Left lung (tissue), 10 donors: ENCODE data around the gene SCN3A. TPM values are rescaled to one million over a fixed set of nuclear protein-coding genes. Genes with fewer than 3 reads are reported as not detected.

Experiments
- ATAC-seq: fragments of 200-7000 bp; cut with Tn5 transposase; one replicate; pipeline ENCODE4 v1.9.1; 2020; ENCODE audit warnings: moderate library complexity
- DNase-seq, 4 donors: peaks; one replicate each; pipeline ENCODE4 v3.0.0-alpha.2; 2013 to 2020
- H3K27ac ChIP-seq, 2 donors: fragments of 200-600 bp; sonication (generic) in 1 of 2; one replicate each; pipeline versions ENCODE4 v1.5.0 to v1.8.0; 2020 to 2021
- H3K27me3 ChIP-seq, 2 donors: fragments of 200-600 bp; sonication (generic) in 1 of 2; one replicate each; pipeline versions ENCODE4 v1.5.0 to v1.8.0; 2020 to 2021
- H3K36me3 ChIP-seq, 2 donors: fragments of 200-600 bp; sonication (generic) in 1 of 2; one replicate each; pipeline versions ENCODE4 v1.5.0 to v1.8.0; 2020 to 2021
- H3K4me1 ChIP-seq, 2 donors: fragments of 200-600 bp; one replicate each; pipeline ENCODE4 v1.8.0; 2021
- H3K4me3 ChIP-seq, 2 donors: fragments of 200-600 bp; sonication (generic) in 1 of 2; one replicate each; pipeline versions ENCODE4 v1.5.0 to v1.8.0; 2020 to 2021; ENCODE audit warnings: mild to moderate bottlenecking in 1 of 2
- H3K9me3 ChIP-seq, 2 donors: fragments of 200-600 bp; sonication (generic) in 1 of 2; one replicate each; pipeline versions ENCODE4 v1.5.0 to v1.8.0; 2020 to 2021
- CTCF ChIP-seq, 2 donors: fragments of 200-600 bp; sonication (generic) in 1 of 2; IDR thresholded peaks; one replicate each; pipeline versions ENCODE4 v1.5.0 to v1.8.0; 2021; ENCODE audit warnings: antibody characterized with exemption in 2 of 2
- intact Hi-C, 2 donors: fragments of 100-400 bp; cut with DNase I; formaldehyde crosslinking; loops; one replicate each; pipeline versions ENCODE4 v1.11.2 to v1.14.2; 2022
- polyA plus RNA-seq, 6 donors: library from polyadenylated mRNA; unstranded; fragments of 120-200 nt; gene quantifications; one replicate each; pipeline ENCODE4 v1.2.1, GENCODE V29; 2013; ENCODE audit not compliant: insufficient read length in 6 of 6
- total RNA-seq, 2 donors: library from RNA; stranded (reverse); fragmentation: NEBNext Ultra II Directional; extraction: Animal tissue kit (Norgen Biotek cat#: 25700); gene quantifications; one replicate each; pipeline ENCODE4 v1.2.1, GENCODE V29; 2021
- donor health status: DM: no; HTN: yes; CAD: no.
- donor health status: DM: no; HTN: no; CAD: no.

The SCN3A gene
- total and polyA plus RNA-seq, 8 donors, result 0.35 to 1.6 (median 0.95) TPM

DNA sequence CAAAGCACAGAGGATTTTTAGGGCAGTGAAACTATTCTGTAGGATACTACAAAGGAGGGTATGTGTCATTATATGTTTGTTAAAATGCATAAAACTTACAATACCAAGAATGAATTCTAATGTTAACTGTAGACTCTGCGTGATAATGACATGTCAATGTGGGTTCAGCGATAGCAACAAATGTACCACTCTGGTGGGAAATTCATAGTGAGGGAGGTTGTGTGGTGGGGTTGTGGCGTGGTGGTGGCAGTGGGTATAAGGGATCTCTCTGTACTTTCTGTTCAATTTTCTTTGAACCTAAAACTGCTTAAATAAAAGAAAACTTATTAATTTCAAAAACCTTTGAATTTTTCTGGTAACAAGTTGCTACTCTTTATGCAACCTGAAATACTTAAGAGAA is 149.2 kb downstream of the SCN3A start:
- no peak for TF ChIP-seq CTCF (IDR thresholded peaks at IDR 0.05)
- intact Hi-C loops, result no loop called here

DNA sequence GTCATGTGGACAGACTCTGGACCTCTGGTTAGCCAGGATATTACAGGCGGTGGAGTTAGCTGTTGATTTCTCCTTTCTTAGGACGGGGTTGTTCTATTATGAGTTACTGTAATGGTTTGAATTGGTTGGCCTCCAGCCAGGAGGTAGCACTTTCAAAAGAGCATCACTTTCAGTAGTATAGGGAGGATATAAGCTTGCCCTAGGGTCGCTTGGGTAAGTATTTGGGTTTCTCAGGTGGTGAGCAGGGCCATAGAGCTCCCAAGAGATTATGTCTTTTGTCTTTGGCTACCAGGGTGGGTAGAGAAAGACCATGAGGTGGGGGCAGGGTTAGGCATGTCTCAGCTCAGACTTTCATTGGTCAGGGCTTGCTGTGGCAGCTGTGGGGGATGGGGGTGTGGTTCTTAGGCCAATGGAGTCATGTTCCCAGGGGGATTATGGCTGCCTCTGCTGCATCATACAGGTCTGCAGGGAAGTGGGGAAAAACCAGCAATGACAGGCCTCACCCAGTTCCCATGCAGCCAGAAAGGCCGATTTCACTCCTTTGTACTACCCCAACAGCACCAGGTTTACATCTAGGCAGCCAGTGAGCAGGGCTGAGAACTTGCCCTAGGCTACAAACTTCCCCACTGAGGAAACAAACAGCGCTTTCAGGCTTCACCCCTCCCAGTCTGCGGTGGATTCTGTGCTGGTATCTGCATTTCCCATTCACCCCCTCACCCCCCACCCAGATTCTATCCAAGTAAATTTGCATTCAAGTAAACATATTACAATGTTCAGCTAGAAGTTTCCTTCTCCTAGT is 159.1 kb downstream of the SCN3A start:
- Histone ChIP-seq H3K27me3 (no peaks in the 10 kb centered on the region), H3K4me3 (no peak overlapping the region), H3K27ac (no peak overlapping the region), H3K4me1 (no peaks in the 10 kb centered on the region), H3K36me3 (no peaks in the 10 kb centered on the region), H3K9me3 (peaks cover 0 to 1% of the 10 kb centered on the region in 2 donors)
- no peak for DNase-seq
- TF ChIP-seq CTCF (IDR thresholded peaks at IDR 0.05), result no peak
- no peak for ATAC-seq
- intact Hi-C loops, result no loop called here

More for the DNA sequence above, 149.2 kb downstream of the SCN3A start:
- Histone ChIP-seq H3K27me3 (no peaks in the 10 kb centered on the region), H3K36me3 (no peaks in the 10 kb centered on the region), H3K4me3 (no peak overlapping the region), H3K27ac (no peak overlapping the region), H3K9me3 (no peaks in the 10 kb centered on the region), H3K4me1 (no peaks in the 10 kb centered on the region)
- no peak for ATAC-seq
- no peak for DNase-seq

Other genes starting within 250 kb of the SCN3A start
- under 1 TPM; 0.29 to 0.63 TPM for gene SLC38A11, start 248.5 kb downstream of the SCN3A start, total RNA-seq
- 1 to 10 TPM in 5 of 6 donors, under 1 TPM in 1; 0.75 to 3.6 (median 1.7) TPM for gene SLC38A11, start 248.5 kb downstream of the SCN3A start, polyA plus RNA-seq
- gene SCN2A, start 35.4 kb upstream of the SCN3A start, total RNA-seq, result under 1 TPM; 0.50 to 0.58 TPM
- under 1 TPM; 0.25 to 0.66 (median 0.52) TPM for gene SCN2A, start 35.4 kb upstream of the SCN3A start, polyA plus RNA-seq